ENCODE measurements around the gene HNRNPAB. TPM values are rescaled to one million over a fixed set of nuclear protein-coding genes. Genes with fewer than 3 reads are reported as not detected.

The HNRNPAB gene
- polyA plus RNA-seq, 1 experiment: 102 TPM

DNA sequence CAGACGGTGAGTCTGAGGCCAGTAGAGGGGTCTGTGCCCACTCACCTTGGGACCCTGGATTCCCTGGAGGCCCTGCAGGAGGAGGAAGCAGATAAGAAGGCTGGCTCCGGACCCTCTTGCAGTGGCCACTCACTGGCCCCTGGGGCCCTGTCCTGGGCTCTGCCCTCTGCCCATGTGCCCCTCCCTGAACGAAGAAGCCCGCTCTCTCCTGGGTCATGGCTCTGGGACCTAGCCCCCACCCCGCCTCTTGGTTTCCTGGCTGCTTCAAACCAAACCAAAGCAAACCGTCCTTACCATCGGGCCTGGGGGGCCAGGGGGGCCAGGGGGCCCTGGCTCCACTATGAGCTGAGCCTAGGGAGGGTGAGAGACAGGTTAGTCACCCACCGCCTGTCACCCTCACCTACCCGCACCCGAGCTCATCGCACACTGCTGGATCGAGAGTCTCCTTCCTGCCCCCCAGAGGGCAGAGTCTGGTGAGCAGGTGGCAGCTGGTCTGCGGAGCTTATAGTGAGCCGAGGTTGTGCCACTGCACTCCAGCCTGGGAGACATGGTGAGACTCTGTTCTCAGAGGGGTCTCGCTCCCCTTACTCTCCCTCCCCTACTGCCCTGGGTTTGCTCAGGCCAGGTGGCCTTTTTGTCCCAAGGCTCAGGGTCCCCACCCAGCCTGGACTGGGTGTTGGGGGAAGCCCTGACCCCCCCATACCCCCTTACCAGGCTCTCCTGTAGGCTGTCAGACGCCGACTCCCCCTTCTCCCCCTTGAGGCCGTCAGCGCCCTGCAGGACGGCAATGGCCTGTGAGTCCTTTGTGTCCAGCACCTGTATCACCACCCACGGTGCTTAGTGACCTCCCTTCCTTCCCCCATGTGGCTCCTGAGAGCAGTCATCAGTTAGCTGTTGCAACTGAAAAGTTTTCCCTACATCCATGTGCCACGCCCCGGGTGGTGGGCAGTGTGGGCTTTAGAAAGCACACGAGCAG, 43.4 kb downstream of the HNRNPAB start:
- H3K9me3 ChIP-seq (ENCODE audit: control insufficient read depth, insufficient read depth, low read length): peaks cover 11% of the 10 kb centered on the region; the same call in 1 of the 2 replicates
- POLR2A ChIA-PET: no interaction called here
- no peak for DNase-seq (ENCODE audit: low read depth, low spot score)
- TF ChIP-seq, protein P1, sequence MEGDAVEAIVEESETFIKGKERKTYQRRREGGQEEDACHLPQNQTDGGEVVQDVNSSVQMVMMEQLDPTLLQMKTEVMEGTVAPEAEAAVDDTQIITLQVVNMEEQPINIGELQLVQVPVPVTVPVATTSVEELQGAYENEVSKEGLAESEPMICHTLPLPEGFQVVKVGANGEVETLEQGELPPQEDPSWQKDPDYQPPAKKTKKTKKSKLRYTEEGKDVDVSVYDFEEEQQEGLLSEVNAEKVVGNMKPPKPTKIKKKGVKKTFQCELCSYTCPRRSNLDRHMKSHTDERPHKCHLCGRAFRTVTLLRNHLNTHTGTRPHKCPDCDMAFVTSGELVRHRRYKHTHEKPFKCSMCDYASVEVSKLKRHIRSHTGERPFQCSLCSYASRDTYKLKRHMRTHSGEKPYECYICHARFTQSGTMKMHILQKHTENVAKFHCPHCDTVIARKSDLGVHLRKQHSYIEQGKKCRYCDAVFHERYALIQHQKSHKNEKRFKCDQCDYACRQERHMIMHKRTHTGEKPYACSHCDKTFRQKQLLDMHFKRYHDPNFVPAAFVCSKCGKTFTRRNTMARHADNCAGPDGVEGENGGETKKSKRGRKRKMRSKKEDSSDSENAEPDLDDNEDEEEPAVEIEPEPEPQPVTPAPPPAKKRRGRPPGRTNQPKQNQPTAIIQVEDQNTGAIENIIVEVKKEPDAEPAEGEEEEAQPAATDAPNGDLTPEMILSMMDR (IDR thresholded peaks at IDR 0.05; ENCODE audit: low read depth, low read length): no peak
- H3K27me3 ChIP-seq (ENCODE audit: control insufficient read depth, insufficient read depth, low read length): peaks cover 4% of the 10 kb centered on the region
- no peak overlapping the region for H3K4me3 ChIP-seq (ENCODE audit: low read depth, low read length)
- CTCF ChIA-PET: no interaction called here
- no peak overlapping the region for H3K27ac ChIP-seq (ENCODE audit: low read depth, low read length)

DNA sequence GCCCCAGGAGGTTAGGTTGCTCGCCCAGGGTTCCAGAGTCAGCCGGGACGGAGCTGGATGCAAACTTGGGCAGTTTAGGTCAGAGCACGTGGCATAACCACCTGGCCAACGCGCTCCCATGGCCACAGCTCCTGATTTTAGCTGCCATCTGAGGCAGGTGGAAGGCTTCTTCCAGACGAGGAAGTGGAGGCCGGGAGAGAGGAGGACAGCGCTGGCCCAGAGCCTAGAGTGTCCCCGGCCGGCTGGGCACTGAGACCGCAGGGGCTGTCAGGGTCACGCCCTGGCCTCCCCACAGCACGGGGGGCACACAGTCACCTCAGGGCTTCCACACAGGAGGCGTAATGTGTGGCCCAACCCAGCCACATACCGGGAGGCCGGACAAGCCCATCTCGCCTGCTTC, 44.4 kb downstream of the HNRNPAB start:
- H3K27ac ChIP-seq (ENCODE audit: low read depth, low read length): no peak overlapping the region
- CTCF ChIA-PET: no interaction called here
- TF ChIP-seq, protein P1 (IDR thresholded peaks at IDR 0.05; ENCODE audit: low read depth, low read length): no peak
- POLR2A ChIA-PET: no interaction called here
- H3K4me3 ChIP-seq (ENCODE audit: low read depth, low read length): no peak overlapping the region
- no peak for DNase-seq (ENCODE audit: low read depth, low spot score)
- peaks cover 11% of the 10 kb centered on the region; the same call in 1 of the 2 replicates for H3K9me3 ChIP-seq (ENCODE audit: control insufficient read depth, insufficient read depth, low read length)
- H3K27me3 ChIP-seq (ENCODE audit: control insufficient read depth, insufficient read depth, low read length): peaks cover 4% of the 10 kb centered on the region

DNA sequence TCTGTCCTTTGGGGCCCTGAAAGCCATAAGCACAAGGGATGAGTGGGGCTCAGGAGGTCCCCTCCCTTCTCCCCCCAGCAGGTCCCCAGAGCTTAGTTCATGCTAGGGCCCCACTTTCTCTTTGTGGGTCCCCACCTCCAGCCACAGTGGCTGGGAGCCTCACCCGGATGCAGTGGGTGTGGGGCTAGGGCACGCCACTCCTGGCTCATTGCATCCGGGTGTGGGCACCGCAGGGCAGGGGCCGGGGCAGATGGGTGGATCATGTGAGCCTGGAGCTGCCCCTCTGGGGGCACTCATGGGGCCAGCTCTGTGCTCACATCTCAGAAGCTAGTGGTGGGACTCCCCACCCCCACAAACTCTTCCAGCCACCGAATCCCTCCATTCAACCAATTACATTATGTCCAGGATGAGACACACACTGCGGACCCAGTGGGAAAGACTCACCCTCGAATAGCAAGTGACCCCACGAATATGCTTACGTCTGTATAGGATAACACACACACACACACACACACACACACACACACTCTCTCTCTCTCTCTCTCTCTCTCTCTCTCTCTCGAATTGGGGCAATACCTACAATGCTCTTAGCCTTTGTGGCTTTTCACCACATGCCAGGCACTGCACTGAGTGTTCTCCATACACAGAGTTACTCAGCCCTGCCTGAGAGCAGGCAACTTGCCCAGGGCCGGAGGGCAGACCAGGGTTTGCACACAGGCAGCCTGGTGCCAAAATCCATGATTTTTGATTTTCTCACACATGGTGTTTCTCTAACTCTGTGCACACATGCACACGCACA, 45.1 kb downstream of the HNRNPAB start:
- H3K9me3 ChIP-seq (ENCODE audit: control insufficient read depth, insufficient read depth, low read length): peaks cover 11% of the 10 kb centered on the region; the same call in 1 of the 2 replicates
- H3K27me3 ChIP-seq (ENCODE audit: control insufficient read depth, insufficient read depth, low read length): peaks cover 4% of the 10 kb centered on the region
- no peak overlapping the region for H3K4me3 ChIP-seq (ENCODE audit: low read depth, low read length)
- CTCF ChIA-PET: no interaction called here
- TF ChIP-seq, protein P1 (IDR thresholded peaks at IDR 0.05; ENCODE audit: low read depth, low read length): no peak
- H3K27ac ChIP-seq (ENCODE audit: low read depth, low read length): no peak overlapping the region
- no peak for DNase-seq (ENCODE audit: low read depth, low spot score)
- POLR2A ChIA-PET: no interaction called here

DNA sequence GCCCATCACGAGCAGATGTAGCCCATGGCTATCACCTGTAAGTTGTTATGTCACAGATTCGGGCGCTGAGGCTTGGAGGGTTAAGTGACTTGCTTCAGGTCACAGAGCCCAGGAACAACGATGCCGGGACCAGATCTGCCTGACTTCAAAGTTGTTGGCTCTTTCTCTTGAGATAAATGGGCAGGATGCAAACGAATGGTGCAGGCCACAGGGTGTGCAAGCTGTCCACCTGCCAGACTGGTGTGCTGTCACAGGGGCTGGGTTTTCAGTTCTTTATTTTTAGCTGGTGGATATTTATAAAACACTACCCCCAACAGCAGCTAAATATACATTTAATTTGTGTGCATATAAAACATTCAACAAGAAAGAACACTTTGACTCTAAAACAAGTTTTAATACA, 45.9 kb downstream of the HNRNPAB start:
- no peak overlapping the region for H3K4me3 ChIP-seq (ENCODE audit: low read depth, low read length)
- H3K9me3 ChIP-seq (ENCODE audit: control insufficient read depth, insufficient read depth, low read length): peaks cover 11% of the 10 kb centered on the region; the same call in 1 of the 2 replicates
- H3K27me3 ChIP-seq (ENCODE audit: control insufficient read depth, insufficient read depth, low read length): peaks cover 4% of the 10 kb centered on the region
- H3K27ac ChIP-seq (ENCODE audit: low read depth, low read length): no peak overlapping the region
- POLR2A ChIA-PET: interaction anchor here (0.6 kb wide), 1 partner anchor 867 kb away, joined by 9 read pairs; no protein-coding TSS in a partner anchor
- CTCF ChIA-PET: interaction anchor here (0.6 to 0.7 kb wide), 3 partner anchors 26 to 393 kb away, joined by 4 to 5 read pairs (median 5); no protein-coding TSS in a partner anchor
- DNase-seq (ENCODE audit: low read depth, low spot score): no peak
- TF ChIP-seq, protein P1 (IDR thresholded peaks at IDR 0.05; ENCODE audit: low read depth, low read length): no peak

Data from AG04450 (cell line).